Body of pancreas (tissue), 4 donors: Measurements from ENCODE around the gene SERPINA6.

ENCODE experiments used
- POLR2A ChIP-seq, 3 donors: fragments of 450-650 bp; IDR thresholded peaks; one replicate each; pipeline ENCODE4 v1.6.1; 2016; ENCODE audit warnings: antibody characterized with exemption in 3 of 3, mild to moderate bottlenecking in 2 of 3
- TF ChIP-seq, protein P1 (sequence below), 7 experiments: fragments of 450-650 bp in 4 of 7; fragments of 200-600 bp in 3 of 7; sonication (generic) in 3 of 7; IDR thresholded peaks; one replicate each; pipeline ENCODE4 v1.5.1; 2016 to 2019; ENCODE audit warnings: antibody characterized with exemption in 7 of 7

DNA sequence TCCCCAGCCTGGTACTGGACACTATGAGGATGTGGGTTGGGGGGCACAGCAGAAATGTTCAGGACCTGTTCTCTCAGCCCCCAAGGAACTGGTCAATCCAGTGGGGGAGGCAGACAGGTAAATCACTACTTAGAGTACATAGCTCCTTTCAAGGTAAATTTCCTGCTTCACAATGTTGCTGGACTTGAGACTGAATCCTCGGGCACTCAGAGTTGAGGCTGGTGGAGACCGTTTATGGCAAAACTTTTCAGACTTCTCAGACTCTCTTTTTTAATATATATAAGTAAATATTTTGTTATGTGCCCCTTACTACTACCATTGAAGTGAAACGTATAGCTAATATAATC is 29.6 kb downstream of the SERPINA6 start:
- TF ChIP-seq, protein P1, sequence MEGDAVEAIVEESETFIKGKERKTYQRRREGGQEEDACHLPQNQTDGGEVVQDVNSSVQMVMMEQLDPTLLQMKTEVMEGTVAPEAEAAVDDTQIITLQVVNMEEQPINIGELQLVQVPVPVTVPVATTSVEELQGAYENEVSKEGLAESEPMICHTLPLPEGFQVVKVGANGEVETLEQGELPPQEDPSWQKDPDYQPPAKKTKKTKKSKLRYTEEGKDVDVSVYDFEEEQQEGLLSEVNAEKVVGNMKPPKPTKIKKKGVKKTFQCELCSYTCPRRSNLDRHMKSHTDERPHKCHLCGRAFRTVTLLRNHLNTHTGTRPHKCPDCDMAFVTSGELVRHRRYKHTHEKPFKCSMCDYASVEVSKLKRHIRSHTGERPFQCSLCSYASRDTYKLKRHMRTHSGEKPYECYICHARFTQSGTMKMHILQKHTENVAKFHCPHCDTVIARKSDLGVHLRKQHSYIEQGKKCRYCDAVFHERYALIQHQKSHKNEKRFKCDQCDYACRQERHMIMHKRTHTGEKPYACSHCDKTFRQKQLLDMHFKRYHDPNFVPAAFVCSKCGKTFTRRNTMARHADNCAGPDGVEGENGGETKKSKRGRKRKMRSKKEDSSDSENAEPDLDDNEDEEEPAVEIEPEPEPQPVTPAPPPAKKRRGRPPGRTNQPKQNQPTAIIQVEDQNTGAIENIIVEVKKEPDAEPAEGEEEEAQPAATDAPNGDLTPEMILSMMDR (IDR thresholded peaks at IDR 0.05): no peak
- no peak for TF ChIP-seq POLR2A (IDR thresholded peaks at IDR 0.05)
